HG02852 (cell line): ENCODE results near the gene EHMT2.
"Not testable (repeated sequence)": the region's sequence is repeated elsewhere in the genome, so short reads cannot be mapped to it uniquely, and the experiment has no call there.

Experiments used
- ATAC-seq: cut with Tn5 transposase; IDR thresholded peaks from one replicate; pipeline ENCODE4 v1.9.1; 2021; ENCODE audit warnings: mild to moderate bottlenecking, moderate library complexity; ENCODE audit not compliant: unreplicated experiment

Gene EHMT2

GRCh38 chr6:31844507-31844906 lies 53.0 kb downstream of the EHMT2 start:
- no peak for ATAC-seq

DNA sequence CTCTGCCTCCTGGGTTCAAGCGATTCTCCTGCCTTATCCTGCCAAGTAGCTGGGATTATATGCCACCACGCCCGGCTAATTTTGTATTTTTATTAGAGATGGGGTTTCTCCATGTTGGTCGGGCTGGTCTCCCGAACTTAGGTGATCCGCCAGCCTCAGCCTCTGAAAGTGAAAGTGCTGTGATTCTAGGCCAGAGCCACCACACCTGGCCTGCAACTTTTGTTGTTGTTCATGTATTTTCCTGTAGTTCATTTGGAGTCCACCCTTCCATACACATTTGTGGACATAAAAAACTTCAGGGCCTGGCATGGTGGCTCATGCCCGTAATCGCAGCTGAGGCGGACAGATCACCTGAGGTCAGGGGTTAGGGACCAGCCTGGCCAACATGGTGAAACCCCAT lies 55.4 kb downstream of the EHMT2 start:
- ATAC-seq = no peak

GRCh38 chr6:31839779-31840126 lies 57.7 kb downstream of the EHMT2 start:
- not testable (repeated sequence) for ATAC-seq

DNA sequence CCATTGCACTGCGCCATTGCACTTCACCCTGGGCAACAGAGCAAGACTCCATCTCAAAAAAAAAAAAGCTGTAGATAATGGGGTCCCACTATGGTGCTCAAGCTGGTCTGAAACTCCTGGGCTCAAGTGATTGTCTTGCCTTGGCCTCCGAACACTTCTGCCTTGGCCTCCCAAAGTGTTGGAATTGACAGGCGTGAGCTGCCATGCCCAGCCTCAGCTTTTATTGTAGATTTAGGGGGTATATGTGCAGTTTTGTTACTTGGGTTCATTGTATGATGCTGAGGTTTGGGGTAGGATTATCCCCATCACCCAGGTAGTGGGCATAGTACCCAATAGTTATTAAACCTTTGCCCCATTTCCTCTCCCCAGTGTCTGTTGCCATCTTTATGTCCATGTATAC lies 58.5 kb downstream of the EHMT2 start:
- no peak for ATAC-seq

DNA sequence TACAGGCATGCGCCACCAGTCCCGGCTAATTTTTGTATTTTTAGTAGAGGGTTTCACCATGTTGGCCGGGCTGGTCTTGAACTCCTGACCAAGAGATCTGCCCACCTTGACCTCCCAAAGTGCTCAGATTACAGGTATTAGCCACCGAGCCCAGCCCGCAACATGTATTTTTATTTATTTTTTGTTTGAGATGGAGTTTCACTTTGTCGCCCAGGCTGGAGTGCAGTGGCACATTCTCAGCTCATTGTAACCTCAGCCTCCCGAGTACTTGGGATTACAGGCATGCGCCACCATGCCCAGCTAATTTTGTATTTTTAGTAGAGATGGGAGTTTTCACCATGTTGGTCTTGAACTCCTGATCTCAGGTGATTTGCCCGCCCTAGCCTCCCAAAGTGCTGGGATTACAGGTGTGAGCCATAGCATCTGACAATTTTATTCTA lies 59.4 kb downstream of the EHMT2 start:
- ATAC-seq = not testable (repeated sequence)

GRCh38 chr6:31837369-31838113 lies 60.0 kb downstream of the EHMT2 start:
- ATAC-seq = no peak

GRCh38 chr6:31836474-31837368 lies 60.8 kb downstream of the EHMT2 start:
- ATAC-seq = no peak

DNA sequence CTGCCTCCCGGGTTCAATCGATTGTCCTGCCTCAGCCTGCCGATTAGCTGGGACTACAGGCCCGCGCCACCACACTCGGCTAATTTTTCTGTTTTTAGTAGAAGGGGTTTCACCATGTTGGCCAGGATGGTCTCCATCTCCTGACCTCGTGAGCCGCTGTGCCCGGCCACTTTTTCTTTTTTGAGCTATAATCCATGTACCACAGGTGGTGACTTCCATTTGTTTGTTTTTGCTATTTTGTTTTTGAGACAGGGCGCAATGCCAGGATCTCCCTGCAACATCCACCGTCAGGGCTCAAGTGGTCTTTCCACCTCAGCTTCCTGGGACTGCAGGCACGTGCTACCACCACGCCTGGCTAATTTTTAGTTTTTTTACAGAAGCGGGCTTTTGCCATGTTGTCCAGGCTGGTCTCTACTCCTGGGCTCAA lies 61.4 kb downstream of the EHMT2 start:
- no peak for ATAC-seq

DNA sequence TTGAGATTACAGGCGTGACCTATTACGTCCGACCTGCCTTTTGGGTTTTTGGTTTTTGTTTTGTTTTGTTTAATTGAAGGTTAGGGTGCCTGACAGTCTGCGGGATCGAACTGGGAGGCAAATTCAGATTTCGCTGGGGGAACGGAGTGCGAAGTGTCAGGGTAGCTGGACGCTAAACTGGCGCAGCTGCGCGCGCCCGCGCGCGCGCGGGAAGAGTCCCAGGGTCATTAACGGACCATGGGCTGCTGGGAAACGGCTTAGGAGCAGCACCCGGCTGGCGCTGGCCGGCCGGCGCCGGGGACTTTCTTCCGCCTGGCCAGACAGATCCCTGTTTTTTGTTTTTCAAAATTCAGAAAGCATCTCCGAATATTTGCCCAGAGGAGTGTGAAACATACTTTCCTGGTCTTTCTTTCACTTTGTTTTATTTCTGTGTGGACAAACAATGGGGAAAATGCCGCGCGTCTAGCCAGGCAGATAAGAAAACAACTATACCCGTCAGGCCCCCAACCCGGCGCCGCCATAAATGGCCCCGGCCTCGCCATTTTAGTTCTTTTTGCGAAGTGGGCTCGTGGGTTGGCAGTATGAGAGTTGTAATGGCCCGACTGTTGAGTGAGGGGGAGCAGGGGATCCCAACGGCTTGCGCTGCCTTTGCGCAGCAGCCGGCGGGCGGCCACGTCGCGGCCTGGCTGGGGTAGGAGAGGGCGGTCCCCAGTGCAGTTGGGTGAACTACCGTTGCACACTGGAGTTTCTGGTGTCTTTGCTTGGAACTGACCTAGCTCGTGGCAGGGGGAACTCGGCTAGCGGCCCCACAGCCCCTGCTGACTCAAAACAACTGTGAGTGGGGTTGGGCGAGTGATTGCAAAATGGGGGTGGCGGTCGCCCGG lies 62.9 kb downstream of the EHMT2 start:
- ATAC-seq = no peak

- no peak for ATAC-seq
Observed at GRCh38 chr6:31831350-31832215, 65.9 kb downstream of the EHMT2 start.

GRCh38 chr6:31830886-31831335 lies 66.6 kb downstream of the EHMT2 start:
- ATAC-seq = no peak
